Sigmoid colon (tissue), 7 donors: ENCODE results near the gene GRN. TPM values are rescaled to one million over a fixed set of nuclear protein-coding genes. Genes with fewer than 3 reads are reported as not detected.

Experiments
- DNase-seq: peaks from one replicate; pipeline ENCODE4 v3.0.0-alpha.2; 2019
- H3K27ac ChIP-seq, 4 donors: fragments of 200-600 bp; sonication (generic); one replicate each; pipeline ENCODE4 v1.5.1; 2016 to 2019; ENCODE audit warnings: mild to moderate bottlenecking in 1 of 4
- H3K27me3 ChIP-seq, 3 donors: fragments of 200-600 bp; sonication (generic); one replicate each; pipeline ENCODE4 v1.5.1; 2019; ENCODE audit warnings: mild to moderate bottlenecking in 1 of 3
- H3K36me3 ChIP-seq, 4 donors: fragments of 200-600 bp; sonication (generic); one replicate each; pipeline ENCODE4 v1.5.1; 2016 to 2019
- H3K4me1 ChIP-seq, 4 donors: fragments of 200-600 bp; sonication (generic); one replicate each; pipeline ENCODE4 v1.5.1; 2017 to 2019
- H3K4me3 ChIP-seq, 4 donors: fragments of 200-600 bp; sonication (generic); one replicate each; pipeline ENCODE4 v1.5.1; 2017 to 2019; ENCODE audit warnings: mild to moderate bottlenecking in 2 of 4, moderate library complexity in 1 of 4
- H3K9me3 ChIP-seq, 4 donors: fragments of 200-600 bp in 3 of 4; sonication (generic) in 3 of 4; one replicate each; pipeline versions ENCODE4 v1.5.1 to v1.6.1; 2013 to 2019
- CTCF ChIP-seq, 4 experiments: fragments of 450-650 bp in 3 of 4; fragments of 200-600 bp in 1 of 4; IDR thresholded peaks; one replicate each; pipeline ENCODE4 v1.5.1; 2016 to 2019; ENCODE audit warnings: antibody characterized with exemption in 4 of 4, mild to moderate bottlenecking in 3 of 4, moderate library complexity in 2 of 4
- EP300 ChIP-seq, 4 donors: sonication (generic); formaldehyde crosslinking; IDR thresholded peaks; one replicate each; pipeline ENCODE4 v1.6.1; 2017; ENCODE audit warnings: antibody characterized with exemption in 4 of 4
- POLR2A ChIP-seq, 2 donors: fragments of 450-650 bp; IDR thresholded peaks; one replicate each; pipeline ENCODE4 v1.6.1; 2016; ENCODE audit warnings: antibody characterized with exemption in 2 of 2, mild to moderate bottlenecking in 2 of 2, moderate library complexity in 2 of 2
- POLR2AphosphoS5 ChIP-seq, 4 donors: sonication (generic); formaldehyde crosslinking; IDR thresholded peaks; one replicate each; pipeline ENCODE4 v1.6.1; 2017; ENCODE audit warnings: antibody characterized with exemption in 4 of 4
- WGBS, 2 donors: extraction: QIAGEN DNeasy Blood & Tissue Kit; methylation state at CpG; one replicate each; pipeline ENCODE4 v1.1.7; 2013; 5-methylcytosine and 5-hydroxymethylcytosine counted together
- intact Hi-C: fragments of 100-400 bp; cut with DNase I; formaldehyde crosslinking; loops from one replicate; pipeline ENCODE4 v1.15.1; 2023
- polyA plus RNA-seq, 3 donors: library from polyadenylated mRNA; stranded (reverse); fragments of 200-250 nt; gene quantifications; one replicate each; pipeline ENCODE4 v1.2.3, GENCODE V29; 2013
- total RNA-seq, 4 donors: library from RNA; depleted of rRNA; stranded (reverse); fragments of >200 nt; gene quantifications; one replicate each; pipeline ENCODE4 v1.1.0, GENCODE V29; 2016
- donor health status: healthy with polysubstance abuse.
- donor health status: Bipolar disorder and iron deficiency.
- donor health status: healthy.

GRN gene
- total and polyA plus RNA-seq, 7 donors = 69.7 to 245 (median 176) TPM

- WGBS, 2 donors = 85 to 91% methylated on average over 10 of the region's 10 CpGs
- TF ChIP-seq POLR2A (IDR thresholded peaks at IDR 0.05) (no peak), CTCF (IDR thresholded peaks at IDR 0.05) (no peak), POLR2AphosphoS5 (IDR thresholded peaks at IDR 0.05) (no peak), EP300 (IDR thresholded peaks at IDR 0.05) (no peak)
- no peak overlapping the region for H3K27ac ChIP-seq
- no peak overlapping the region for H3K4me3 ChIP-seq
- no peak for DNase-seq
- intact Hi-C loops = no loop called here
- no peaks in the 10 kb centered on the region for H3K9me3 ChIP-seq
- H3K27me3 ChIP-seq = peaks cover 0 to 11% (median 7%) of the 10 kb centered on the region in 3 donors
- peaks cover 0 to 13% (median 9%) of the 10 kb centered on the region in 4 donors for H3K4me1 ChIP-seq
- H3K36me3 ChIP-seq = no peaks in the 10 kb centered on the region
These were observed 34.8 kb downstream of the GRN start for GRCh38 chr17:44379887-44380286.

DNA sequence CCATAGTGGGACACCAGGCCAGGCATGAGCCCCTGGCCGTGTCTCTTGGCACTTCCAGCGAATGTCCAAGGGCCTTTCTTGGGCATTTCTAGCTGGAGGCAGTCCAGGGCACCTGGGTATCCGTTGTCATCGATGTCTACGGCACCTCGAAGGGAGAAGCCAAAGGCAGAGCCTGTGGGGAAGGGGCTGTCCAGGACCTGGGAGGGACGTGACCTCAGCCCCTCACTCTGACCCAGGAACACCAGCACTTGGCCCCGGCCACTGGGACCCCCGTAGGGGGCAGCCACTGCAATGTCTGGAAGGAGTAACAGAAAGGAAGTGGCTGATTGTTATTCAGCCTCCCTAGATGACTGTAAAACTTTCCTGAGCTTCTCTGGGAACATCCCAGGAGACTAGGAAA lies 35.7 kb downstream of the GRN start:
- Histone ChIP-seq H3K27ac (no peak overlapping the region), H3K36me3 (no peaks in the 10 kb centered on the region), H3K27me3 (peaks cover 0 to 18% (median 3%) of the 10 kb centered on the region in 3 donors), H3K4me3 (no peak overlapping the region), H3K9me3 (no peaks in the 10 kb centered on the region), H3K4me1 (peaks cover 0 to 21% (median 16%) of the 10 kb centered on the region in 4 donors)
- no peak for TF ChIP-seq POLR2AphosphoS5 (IDR thresholded peaks at IDR 0.05)
- TF ChIP-seq POLR2A (IDR thresholded peaks at IDR 0.05) = no peak
- TF ChIP-seq EP300 (IDR thresholded peaks at IDR 0.05) = no peak
- no peak for TF ChIP-seq CTCF (IDR thresholded peaks at IDR 0.05)
- 67 to 79% methylated on average over 9 of the region's 9 CpGs for WGBS, 2 donors
- no peak for DNase-seq
- intact Hi-C loops = no loop called here

DNA sequence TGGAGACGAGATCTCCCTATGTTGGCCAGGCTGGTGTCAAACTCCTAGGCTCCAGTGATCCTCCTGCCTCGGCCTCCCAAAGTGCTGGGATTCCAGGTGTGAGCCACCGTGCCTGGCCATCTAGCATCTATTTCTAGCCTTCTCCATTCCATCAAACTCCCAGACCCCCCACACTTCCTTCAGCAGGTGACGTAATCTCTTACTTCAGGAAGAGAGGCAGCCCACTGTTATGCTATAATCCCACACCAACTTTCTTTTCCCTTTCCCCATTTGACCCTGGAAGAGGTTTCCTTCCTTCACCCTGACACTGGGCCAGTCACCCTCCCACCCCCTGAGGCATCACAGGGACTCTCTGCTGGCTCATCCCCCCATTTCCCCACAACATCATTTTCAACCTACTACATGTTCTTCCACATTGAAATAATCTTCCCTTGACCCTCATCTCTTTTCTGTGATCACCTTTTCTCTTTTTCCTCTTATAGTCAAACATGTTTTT lies 36.8 kb downstream of the GRN start:
- no peaks in the 10 kb centered on the region for H3K9me3 ChIP-seq
- intact Hi-C loops = no loop called here
- DNase-seq = no peak
- H3K4me1 ChIP-seq = peaks cover 0 to 19% (median 16%) of the 10 kb centered on the region in 4 donors
- no peaks in the 10 kb centered on the region for H3K36me3 ChIP-seq
- H3K4me3 ChIP-seq = no peak overlapping the region
- H3K27me3 ChIP-seq = peaks cover 0 to 21% (median 0%) of the 10 kb centered on the region in 3 donors
- WGBS, 2 donors = 78 to 80% methylated on average over 4 of the region's 4 CpGs
- TF ChIP-seq EP300 (IDR thresholded peaks at IDR 0.05) (no peak), POLR2AphosphoS5 (IDR thresholded peaks at IDR 0.05) (no peak), POLR2A (IDR thresholded peaks at IDR 0.05) (no peak), CTCF (IDR thresholded peaks at IDR 0.05) (no peak)
- H3K27ac ChIP-seq = no peak overlapping the region

GRCh38 chr17:44382917-44383316 lies 37.8 kb downstream of the GRN start:
- Histone ChIP-seq H3K27ac (no peak overlapping the region), H3K4me3 (no peak overlapping the region), H3K4me1 (peaks cover 0 to 19% (median 16%) of the 10 kb centered on the region in 4 donors), H3K27me3 (peaks cover 0 to 21% (median 0%) of the 10 kb centered on the region in 3 donors), H3K36me3 (no peaks in the 10 kb centered on the region), H3K9me3 (no peaks in the 10 kb centered on the region)
- no peak for TF ChIP-seq POLR2AphosphoS5 (IDR thresholded peaks at IDR 0.05)
- no peak for TF ChIP-seq POLR2A (IDR thresholded peaks at IDR 0.05)
- TF ChIP-seq CTCF (IDR thresholded peaks at IDR 0.05) = no peak
- TF ChIP-seq EP300 (IDR thresholded peaks at IDR 0.05) = no peak
- no peak for DNase-seq
- WGBS, 2 donors = 73 to 88% methylated on average over 6 of the region's 6 CpGs
- intact Hi-C loops = no loop called here

- H3K9me3 ChIP-seq = no peaks in the 10 kb centered on the region
- intact Hi-C loops = no loop called here
- 93 to 94% methylated on average over 15 of the region's 15 CpGs for WGBS, 2 donors
- no peaks in the 10 kb centered on the region for H3K36me3 ChIP-seq
- TF ChIP-seq EP300 (IDR thresholded peaks at IDR 0.05) = no peak
- no peak for TF ChIP-seq POLR2A (IDR thresholded peaks at IDR 0.05)
- TF ChIP-seq POLR2AphosphoS5 (IDR thresholded peaks at IDR 0.05) = no peak
- no peak for TF ChIP-seq CTCF (IDR thresholded peaks at IDR 0.05)
- no peak for DNase-seq
- peaks cover 0 to 21% (median 0%) of the 10 kb centered on the region in 3 donors for H3K27me3 ChIP-seq
- peaks cover 0 to 19% (median 16%) of the 10 kb centered on the region in 4 donors for H3K4me1 ChIP-seq
- no peak overlapping the region for H3K4me3 ChIP-seq
- H3K27ac ChIP-seq = no peak overlapping the region
These were observed 38.3 kb downstream of the GRN start for GRCh38 chr17:44383363-44383762.
